Esophagus squamous epithelium (tissue), 5 donors: ENCODE results near the gene SUN5. TPM values are rescaled to one million over a fixed set of nuclear protein-coding genes. Genes with fewer than 3 reads are reported as not detected.

Source experiments
- DNase-seq: peaks from one replicate; lab custom pipeline; 2025; lab: John Stamatoyannopoulos, UW
- H3K27ac ChIP-seq, 4 donors: fragments of 200-600 bp; sonication (generic); one replicate each; pipeline ENCODE4 v1.5.1; 2016 to 2019; ENCODE audit warnings: mild to moderate bottlenecking in 1 of 4
- H3K27me3 ChIP-seq, 4 donors: fragments of 200-600 bp; sonication (generic); 1 replicate in 3 of 4; 2 replicates in 1 of 4; pipeline versions ENCODE4 v1.5.1 to v1.6.0; 2017 to 2021; ENCODE audit warnings: antibody characterized with exemption in 1 of 4
- H3K36me3 ChIP-seq, 3 donors: fragments of 200-600 bp; sonication (generic); one replicate each; pipeline ENCODE4 v1.5.1; 2016 to 2019
- H3K4me1 ChIP-seq, 3 donors: fragments of 200-600 bp; sonication (generic); one replicate each; pipeline ENCODE4 v1.5.1; 2017 to 2019
- H3K4me3 ChIP-seq, 4 donors: fragments of 200-600 bp; sonication (generic); 1 replicate in 3 of 4; 2 replicates in 1 of 4; pipeline ENCODE4 v1.5.1; 2016 to 2019; ENCODE audit warnings: mild to moderate bottlenecking in 2 of 4, moderate library complexity in 1 of 4
- H3K9me3 ChIP-seq, 3 donors: fragments of 200-600 bp; sonication (generic); one replicate each; pipeline ENCODE4 v1.5.1; 2016 to 2019
- CTCF ChIP-seq, 6 experiments: fragments of 450-650 bp in 4 of 6; fragments of 200-600 bp in 2 of 6; sonication (generic) in 2 of 6; IDR thresholded peaks; one replicate each; pipeline ENCODE4 v1.5.1; 2016 to 2019; ENCODE audit warnings: antibody characterized with exemption in 6 of 6, mild to moderate bottlenecking in 4 of 6, moderate library complexity in 4 of 6
- POLR2A ChIP-seq, 4 donors: fragments of 450-650 bp; IDR thresholded peaks; one replicate each; pipeline ENCODE4 v1.6.1; 2017; ENCODE audit warnings: antibody characterized with exemption in 4 of 4, mild to moderate bottlenecking in 4 of 4, moderate library complexity in 3 of 4
- WGBS, 2 donors: methylation state at CpG; one replicate each; pipeline ENCODE4 v1.1.5; 2018; 5-methylcytosine and 5-hydroxymethylcytosine counted together
- intact Hi-C: fragments of 100-400 bp; cut with DNase I; formaldehyde crosslinking; loops from one replicate; pipeline ENCODE4 v1.15.0; 2022
- total RNA-seq, 4 donors: library from RNA; depleted of rRNA; stranded (reverse); fragments of >200 nt; gene quantifications; one replicate each; pipeline ENCODE4 v1.1.0, GENCODE V29; 2016
- donor health status: DM: yes; HTN: yes; CAD: no.

SUN5 gene
- total RNA-seq, 4 donors from 2014 or later = not detected

- 88 to 90% methylated on average over 8 of the region's 18 CpGs for WGBS, 2 donors
- Histone ChIP-seq H3K4me3 (no peak overlapping the region), H3K36me3 (no peaks in the 10 kb centered on the region), H3K4me1 (no peaks in the 10 kb centered on the region), H3K9me3 (no peaks in the 10 kb centered on the region), H3K27ac (no peak overlapping the region), H3K27me3 (peaks cover 0 to 26% (median 0%) of the 10 kb centered on the region in 4 donors)
- no peak for DNase-seq
- TF ChIP-seq CTCF (IDR thresholded peaks at IDR 0.05) (no peak), POLR2A (IDR thresholded peaks at IDR 0.05) (no peak)
- intact Hi-C loops = no loop called here
Measured at GRCh38 chr20:33020278-33021161, 16.3 kb upstream of the SUN5 start.

- TF ChIP-seq CTCF (IDR thresholded peaks at IDR 0.05) = no peak
- TF ChIP-seq POLR2A (IDR thresholded peaks at IDR 0.05) = no peak
- Histone ChIP-seq H3K36me3 (no peaks in the 10 kb centered on the region), H3K9me3 (no peaks in the 10 kb centered on the region), H3K4me3 (no peak overlapping the region), H3K4me1 (no peaks in the 10 kb centered on the region), H3K27ac (no peak overlapping the region), H3K27me3 (peaks cover 0 to 34% (median 0%) of the 10 kb centered on the region in 4 donors)
- WGBS, 2 donors = 88 to 89% methylated on average over 10 to 13 of the region's 23 CpGs
- intact Hi-C loops = no loop called here
- no peak for DNase-seq
Measured at GRCh38 chr20:33019465-33020277, 15.4 kb upstream of the SUN5 start.

GRCh38 chr20:33018169-33018931 is 14.1 kb upstream of the SUN5 start:
- Histone ChIP-seq H3K4me1 (no peaks in the 10 kb centered on the region), H3K4me3 (no peak overlapping the region), H3K27ac (no peak overlapping the region), H3K27me3 (peaks cover 0 to 47% (median 0%) of the 10 kb centered on the region in 4 donors), H3K9me3 (no peaks in the 10 kb centered on the region), H3K36me3 (no peaks in the 10 kb centered on the region)
- WGBS, 2 donors = 48 to 66% methylated on average over 6 to 9 of the region's 14 CpGs
- no peak for DNase-seq
- TF ChIP-seq POLR2A (IDR thresholded peaks at IDR 0.05) = no peak
- TF ChIP-seq CTCF (IDR thresholded peaks at IDR 0.05) = no peak
- intact Hi-C loops = no loop called here

- no peak overlapping the region for H3K4me3 ChIP-seq
- DNase-seq = no peak
- WGBS, 2 donors = 84 to 95% methylated on average over 6 to 7 of the region's 7 CpGs
- H3K4me1 ChIP-seq = no peaks in the 10 kb centered on the region
- no peak overlapping the region for H3K27ac ChIP-seq
- H3K36me3 ChIP-seq = no peaks in the 10 kb centered on the region
- no peaks in the 10 kb centered on the region for H3K9me3 ChIP-seq
- TF ChIP-seq CTCF (IDR thresholded peaks at IDR 0.05) (no peak), POLR2A (IDR thresholded peaks at IDR 0.05) (no peak)
- intact Hi-C loops = no loop called here
- peaks cover 0 to 55% (median 0%) of the 10 kb centered on the region in 4 donors for H3K27me3 ChIP-seq
Measured at GRCh38 chr20:33017542-33017941, 13.3 kb upstream of the SUN5 start.
